Hematopoietic multipotent progenitor cell treated with erythropoietin and hydrocortisone succinate and interleukin-3 and kit ligand, for 15 days (in vitro differentiated cells): ENCODE results near the gene MT1M.
A peak's percentile ranks its signal among the peaks of the same experiment; 100 is the strongest.
"Not testable (repeated sequence)": the region's sequence is repeated elsewhere in the genome, so short reads cannot be mapped to it uniquely, and the experiment has no call there.

ENCODE experiments used
- DNase-seq: peaks from one replicate; pipeline ENCODE4 v3.0.0-alpha.2; 2015; ENCODE audit warnings: low spot score

MT1M gene

GRCh38 chr16:56632156-56632847, at the start of gene MT1M:
MT1M (plus strand) TSS chr16:56632659; CDS start chr16:56632732, 73 bp downstream.
- no peak for DNase-seq

GRCh38 chr16:56582911-56583310, 49.5 kb upstream of the MT1M start:
- DNase-seq: not testable (repeated sequence)

DNA sequence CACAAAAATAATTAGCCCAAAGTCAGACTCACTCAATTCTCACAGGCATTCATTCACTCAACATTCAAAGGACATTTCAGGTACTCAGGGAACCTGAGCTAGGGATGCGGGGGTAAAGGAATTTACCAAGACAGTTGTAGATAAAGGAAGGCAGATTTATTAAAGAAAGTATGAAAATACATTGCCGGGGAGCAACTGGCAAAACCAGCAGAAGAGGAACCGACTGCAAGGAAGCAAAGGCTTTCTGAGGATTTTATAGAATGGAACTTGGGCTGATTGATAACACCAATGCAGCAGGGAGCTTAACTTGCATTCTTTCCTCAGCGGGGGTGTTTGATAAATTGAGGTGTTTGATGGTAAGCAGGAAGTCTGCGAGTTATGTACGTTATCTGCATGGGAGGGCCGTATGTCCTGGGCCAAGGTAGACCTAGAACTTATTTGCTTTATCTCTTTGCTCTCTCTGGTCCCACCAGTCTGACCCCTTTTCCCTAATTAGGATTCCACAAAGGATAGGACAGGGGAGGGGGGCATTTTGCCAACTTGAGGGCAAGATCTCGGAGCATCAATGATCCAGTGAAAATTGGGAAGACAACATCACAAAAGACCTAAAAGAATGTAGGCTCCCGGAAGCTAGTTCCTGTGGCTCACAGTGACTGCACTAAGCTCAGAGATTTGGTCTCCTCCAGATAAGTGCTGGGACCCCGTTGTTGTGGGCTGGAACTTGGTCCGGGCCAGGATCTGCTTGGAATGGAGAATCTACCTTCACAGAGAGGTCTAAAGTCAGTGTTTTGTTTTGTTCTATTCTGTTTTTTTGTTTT, 48.9 kb upstream of the MT1M start:
- DNase-seq: no peak

DNA sequence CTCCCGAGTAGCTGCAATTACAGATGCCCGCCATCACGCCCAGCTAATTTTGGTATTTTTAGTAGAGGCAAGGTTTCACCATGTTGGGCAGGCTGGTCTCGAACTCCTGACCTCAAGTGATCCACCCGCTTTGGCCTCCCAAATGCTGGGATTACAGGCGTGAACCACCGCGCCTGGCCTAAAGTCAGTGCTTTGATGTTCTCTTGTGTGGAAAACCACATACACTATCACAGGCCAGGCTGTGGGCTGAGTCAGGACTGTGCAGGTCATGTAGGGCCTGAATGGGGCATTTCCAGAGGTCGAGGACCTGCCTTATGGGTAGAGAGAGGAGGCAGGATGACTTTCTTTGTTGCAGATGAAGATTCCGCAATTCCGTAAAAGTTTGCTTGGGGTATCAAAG, 48.2 kb upstream of the MT1M start:
- DNase-seq: no peak

DNA sequence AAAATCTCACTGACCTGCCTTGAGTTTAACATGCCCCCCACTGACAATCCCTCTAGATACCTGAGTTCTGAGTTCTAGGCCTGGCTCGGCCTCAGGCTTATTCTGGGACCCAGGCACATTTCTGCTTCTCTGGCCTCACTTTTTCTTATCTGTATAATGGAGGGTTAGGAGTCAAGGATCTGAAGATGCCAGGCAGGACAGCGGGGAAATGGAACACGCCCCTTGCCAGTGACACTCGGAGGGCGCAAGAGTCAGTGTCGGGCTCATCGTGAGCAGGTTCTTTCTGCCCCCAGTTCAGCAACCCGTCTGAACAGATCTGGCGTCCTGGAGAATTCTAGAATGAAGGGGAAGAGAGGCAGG, 43.7 kb upstream of the MT1M start:
- no peak for DNase-seq

DNA sequence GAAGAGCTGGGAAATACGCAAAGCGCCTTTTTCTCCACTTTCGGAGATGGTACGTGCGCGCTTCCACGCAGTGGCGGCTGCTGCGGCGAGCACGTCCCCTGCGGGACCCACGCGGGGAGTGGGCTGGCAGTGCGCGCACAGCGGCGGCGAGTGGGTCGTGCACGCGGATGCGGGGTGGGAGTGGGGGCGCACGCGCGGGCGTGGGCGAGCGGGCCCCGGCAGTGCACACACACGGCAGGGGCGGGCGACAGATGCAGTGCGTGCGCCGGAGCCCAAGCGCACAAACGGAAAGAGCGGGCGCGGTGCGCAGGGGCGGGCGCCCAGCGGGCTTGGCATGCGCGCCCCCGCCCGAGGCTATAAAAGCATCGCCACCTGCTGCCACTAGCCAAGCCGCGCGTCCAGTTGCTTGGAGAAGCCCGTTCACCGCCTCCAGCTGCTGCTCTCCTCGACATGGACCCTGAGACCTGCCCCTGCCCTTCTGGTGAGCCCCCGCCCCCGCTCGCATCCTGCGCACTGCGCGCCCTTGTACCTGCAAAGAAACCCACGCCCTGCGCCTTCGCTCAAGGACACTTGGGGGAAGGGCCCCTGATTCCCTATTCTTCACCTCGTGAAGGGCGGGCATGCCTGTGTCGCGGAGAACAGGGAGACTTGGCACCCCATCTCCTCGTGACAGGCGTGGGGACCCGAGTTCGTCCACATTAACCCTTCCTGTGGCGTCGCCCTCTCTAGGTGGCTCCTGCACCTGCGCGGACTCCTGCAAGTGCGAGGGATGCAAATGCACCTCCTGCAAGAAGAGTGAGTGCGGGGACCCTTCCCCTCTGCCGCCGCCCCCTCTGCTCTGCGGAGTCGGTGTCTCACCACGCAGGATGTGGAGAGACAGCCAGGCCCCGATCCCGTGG, 43.1 kb upstream of the MT1M start, which contains the start of gene MT3:
TSS of gene MT3 (plus strand) at position 388 of the 899 bp plus-strand sequence. CDS start at position 451, 63 bp downstream.
- DNase-seq: no peak

DNA sequence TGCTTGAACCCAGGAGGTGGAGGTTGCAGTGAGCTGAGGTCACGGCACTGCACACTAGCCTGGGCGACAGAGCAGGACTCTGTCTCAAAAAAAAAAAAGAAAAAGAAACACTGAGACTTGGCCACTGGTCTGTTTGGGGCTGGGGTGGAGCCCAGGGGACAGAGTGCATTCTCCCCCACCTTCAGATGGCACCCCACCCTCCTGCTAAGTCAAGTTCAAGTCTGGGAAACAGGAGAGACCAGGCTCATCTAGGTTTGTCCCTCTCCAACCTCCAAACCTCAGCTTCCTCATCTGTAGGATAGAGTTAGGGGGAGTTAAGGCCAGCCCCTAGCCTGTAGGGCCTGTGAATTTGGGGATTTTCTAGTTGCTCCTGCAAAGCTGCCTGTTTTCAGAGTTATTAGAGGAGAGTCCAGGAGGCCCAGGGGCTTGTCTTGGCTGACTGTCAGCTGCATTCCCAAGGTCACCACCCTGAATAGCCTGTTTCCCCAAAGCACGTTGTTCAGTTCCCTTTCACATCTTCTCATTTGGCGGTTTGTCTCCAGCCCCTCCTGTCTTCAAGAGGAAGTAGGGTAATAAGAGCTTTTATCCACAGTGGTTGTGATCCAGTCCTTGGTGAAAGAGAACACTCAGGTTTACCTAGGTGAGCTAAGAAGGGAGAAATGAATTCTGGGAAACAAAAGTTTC, 40.9 kb upstream of the MT1M start:
- DNase-seq: no peak

GRCh38 chr16:56593573-56594291, 38.7 kb upstream of the MT1M start:
- no peak for DNase-seq

DNA sequence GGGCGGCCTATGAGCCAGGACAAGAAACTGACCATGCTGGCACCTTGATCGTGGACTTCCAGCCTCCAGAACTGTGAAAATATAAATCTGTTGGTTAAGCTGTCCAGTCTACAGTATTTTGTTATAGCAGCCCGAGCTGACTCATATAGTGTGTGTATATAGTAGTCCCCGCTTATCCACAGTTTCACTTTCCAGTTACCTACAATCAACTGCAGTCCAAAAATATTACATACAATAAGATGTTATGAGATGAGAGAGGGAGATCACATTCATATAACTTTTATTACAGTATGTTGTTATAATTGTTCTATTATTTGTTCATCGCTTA, 38.2 kb upstream of the MT1M start:
- no peak for DNase-seq

- peak; percentile 46 for DNase-seq
These were observed 32.0 kb upstream of the MT1M start for GRCh38 chr16:56600398-56600999.

DNA sequence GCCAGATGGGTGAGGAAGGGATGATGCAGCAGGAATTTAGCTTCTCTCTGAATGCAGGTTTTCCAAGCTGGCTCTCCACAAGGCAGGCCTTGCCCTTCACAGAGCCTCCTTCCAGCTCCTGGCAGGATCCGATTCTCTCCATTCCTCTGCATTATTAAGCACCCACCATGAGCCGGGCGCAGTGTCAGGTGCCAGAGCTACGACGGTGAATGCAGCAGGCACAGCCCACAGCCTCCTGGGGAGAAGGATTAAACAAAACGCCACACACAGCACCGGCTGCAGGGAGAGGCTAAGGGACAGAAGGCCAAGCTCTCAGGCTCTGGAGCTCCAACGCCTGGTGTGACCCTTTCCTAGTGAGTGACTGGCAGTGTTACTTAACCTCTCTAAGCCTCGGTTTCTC, 31.1 kb upstream of the MT1M start:
- DNase-seq: no peak

DNA sequence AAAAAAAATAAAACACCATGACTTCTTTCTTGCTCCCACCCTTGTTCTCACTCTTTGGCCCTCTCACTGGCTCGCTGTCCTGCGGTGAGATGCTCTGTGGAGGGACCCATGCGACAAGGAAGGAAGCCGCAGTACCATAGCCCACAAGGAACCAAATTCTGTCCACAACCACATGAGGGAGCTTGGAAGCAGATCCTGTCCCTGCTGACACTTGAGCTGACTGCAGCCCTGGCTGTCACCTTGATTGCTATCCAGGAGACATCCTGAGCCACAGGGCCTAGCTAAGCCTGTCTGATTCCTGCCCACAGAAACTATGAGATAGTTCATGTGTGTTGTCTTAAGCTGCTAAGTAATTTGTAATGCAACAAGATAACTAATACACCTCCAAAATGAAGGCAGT, 28.9 kb upstream of the MT1M start:
- DNase-seq: peak; percentile 28

GRCh38 chr16:56604966-56605365, 27.5 kb upstream of the MT1M start:
- no peak for DNase-seq

GRCh38 chr16:56605475-56605874, 27.0 kb upstream of the MT1M start:
- no peak for DNase-seq

DNA sequence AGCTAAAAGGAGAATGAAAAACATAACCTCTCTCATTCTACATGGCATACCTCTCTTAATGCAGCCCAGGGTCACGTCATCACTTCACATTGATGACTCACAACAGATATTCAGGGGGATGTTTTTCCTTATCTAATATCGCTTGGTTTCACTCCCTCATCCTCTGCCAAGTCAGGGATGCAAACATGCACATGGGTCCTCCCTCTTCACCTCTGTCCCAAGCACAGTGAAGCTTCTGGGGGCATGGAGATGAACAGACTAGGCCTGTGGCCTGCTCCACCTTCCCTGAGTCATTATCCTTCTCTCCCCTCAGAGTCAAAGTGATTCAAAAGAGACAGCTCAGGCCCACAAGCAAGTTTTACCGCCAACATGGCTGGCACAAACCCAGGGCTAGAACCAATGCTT, 26.4 kb upstream of the MT1M start:
- DNase-seq: peak; percentile 25

DNA sequence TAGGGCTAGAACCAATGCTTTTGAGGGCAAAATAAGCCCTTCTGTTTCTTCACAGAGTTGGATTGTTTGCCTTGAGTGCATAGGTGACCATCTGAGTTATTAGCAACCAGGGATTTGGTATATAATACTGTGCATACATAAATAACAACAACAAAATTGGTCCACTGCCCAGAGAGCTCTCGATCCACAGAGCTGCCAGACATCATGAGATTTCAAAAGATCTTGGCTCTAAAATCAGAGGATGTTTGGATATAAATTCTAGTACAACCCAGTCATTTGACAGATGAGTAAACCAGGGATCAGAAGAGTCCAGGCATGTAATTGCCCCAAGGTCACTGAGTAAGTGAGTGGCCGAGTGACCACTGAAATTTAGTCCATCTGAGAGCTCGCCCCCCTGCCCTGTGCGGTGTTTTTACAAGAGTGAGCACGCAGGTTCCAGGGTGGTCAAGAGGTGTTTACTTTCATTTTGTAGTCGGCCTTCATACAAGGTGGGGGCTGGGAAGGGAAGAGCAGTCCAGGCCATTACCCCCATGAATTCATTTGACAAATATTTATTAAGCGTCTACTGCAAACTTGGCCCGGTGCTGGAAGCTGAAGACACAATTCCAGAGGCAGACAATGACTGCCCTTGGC, 25.9 kb upstream of the MT1M start:
- peak; percentile 14 for DNase-seq

- no peak for DNase-seq
These were observed 25.3 kb upstream of the MT1M start for GRCh38 chr16:56607109-56607618.

- no peak for DNase-seq
These were observed 24.8 kb upstream of the MT1M start for GRCh38 chr16:56607675-56608042.

DNA sequence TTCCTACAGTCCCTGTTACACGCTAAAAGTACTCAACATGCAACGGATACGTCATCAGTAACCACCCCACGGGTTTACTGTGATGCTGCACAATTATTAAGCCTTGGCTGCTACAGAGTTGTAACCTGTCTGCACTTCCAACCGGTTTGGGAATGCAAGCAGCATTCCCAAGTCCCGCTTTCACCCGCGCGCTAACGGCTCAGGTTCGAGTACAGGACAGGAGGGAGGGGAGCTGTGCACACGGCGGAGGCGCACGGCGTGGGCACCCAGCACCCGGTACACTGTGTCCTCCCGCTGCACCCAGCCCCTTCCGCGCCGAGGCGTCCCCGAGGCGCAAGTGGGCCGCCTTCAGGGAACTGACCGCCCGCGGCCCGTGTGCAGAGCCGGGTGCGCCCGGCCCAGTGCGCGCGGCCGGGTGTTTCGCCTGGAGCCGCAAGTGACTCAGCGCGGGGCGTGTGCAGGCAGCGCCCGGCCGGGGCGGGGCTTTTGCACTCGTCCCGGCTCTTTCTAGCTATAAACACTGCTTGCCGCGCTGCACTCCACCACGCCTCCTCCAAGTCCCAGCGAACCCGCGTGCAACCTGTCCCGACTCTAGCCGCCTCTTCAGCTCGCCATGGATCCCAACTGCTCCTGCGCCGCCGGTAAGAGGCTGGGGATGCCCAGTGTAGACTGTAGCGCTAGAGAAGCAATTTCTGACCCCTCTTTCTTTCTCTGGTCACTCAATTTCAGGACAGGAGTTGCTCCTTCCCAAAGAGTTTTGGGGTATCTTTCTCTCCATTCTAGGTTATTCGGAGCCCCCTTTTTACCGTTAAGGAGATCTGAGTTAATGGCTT, 24.2 kb upstream of the MT1M start, which contains the start of gene MT2A:
TSS of gene MT2A (plus strand) at position 542 of the 833 bp plus-strand sequence. CDS start at position 614, 72 bp downstream.
- DNase-seq: peak; percentile 94
